Measurements from ENCODE around the gene POPDC3. TPM values are rescaled to one million over a fixed set of nuclear protein-coding genes. Genes with fewer than 3 reads are reported as not detected.
"Not testable (repeated sequence)": the region's sequence is repeated elsewhere in the genome, so short reads cannot be mapped to it uniquely, and the experiment has no call there.

Gene POPDC3
- total RNA-seq, result 70.0 TPM

GRCh38 chr6:105179244-105180065 is at the start of gene POPDC3:
TSS of gene POPDC3 (minus strand) at chr6:105180014. CDS start at chr6:105161909, 18,105 bp downstream.
- peak; percentile 75 for DNase-seq

GRCh38 chr6:105227295-105227767 is 47.5 kb upstream of the POPDC3 start:
- no peak for DNase-seq

- no peak for DNase-seq
Measured at GRCh38 chr6:105226598-105227294, 46.9 kb upstream of the POPDC3 start.

- no peak for DNase-seq
Measured at GRCh38 chr6:105223242-105223641, 43.4 kb upstream of the POPDC3 start.

- DNase-seq, result not testable (repeated sequence)
Measured at GRCh38 chr6:105221219-105221618, 41.4 kb upstream of the POPDC3 start.

- DNase-seq, result peak; percentile 66
Measured at GRCh38 chr6:105220186-105220585, 40.4 kb upstream of the POPDC3 start.

- DNase-seq, result not testable (repeated sequence)
Measured at GRCh38 chr6:105219218-105219617, 39.4 kb upstream of the POPDC3 start.

GRCh38 chr6:105215506-105215905 is 35.7 kb upstream of the POPDC3 start:
- no peak for DNase-seq

- no peak for DNase-seq
Measured at GRCh38 chr6:105214668-105215067, 34.9 kb upstream of the POPDC3 start.

GRCh38 chr6:105213272-105213671 is 33.5 kb upstream of the POPDC3 start:
- DNase-seq, result no peak

GRCh38 chr6:105212587-105212986 is 32.8 kb upstream of the POPDC3 start:
- no peak for DNase-seq

- DNase-seq, result no peak
Measured at GRCh38 chr6:105211831-105212230, 32.0 kb upstream of the POPDC3 start.

- DNase-seq, result no peak
Measured at GRCh38 chr6:105210932-105211531, 31.2 kb upstream of the POPDC3 start.

- no peak for DNase-seq
Measured at GRCh38 chr6:105209950-105210706, 30.3 kb upstream of the POPDC3 start.

- no peak for DNase-seq
Measured at GRCh38 chr6:105207524-105208269, 27.9 kb upstream of the POPDC3 start.

- DNase-seq, result no peak
Measured at GRCh38 chr6:105204768-105205167, 25.0 kb upstream of the POPDC3 start.

GRCh38 chr6:105204331-105204730 is 24.5 kb upstream of the POPDC3 start:
- DNase-seq, result no peak

GRCh38 chr6:105202486-105202885 is 22.7 kb upstream of the POPDC3 start:
- DNase-seq, result no peak

GRCh38 chr6:105200133-105200730 is 20.4 kb upstream of the POPDC3 start:
- DNase-seq, result no peak

GRCh38 chr6:105199711-105200110 is 19.9 kb upstream of the POPDC3 start:
- peak; percentile 45 for DNase-seq

GRCh38 chr6:105196076-105196475 is 16.3 kb upstream of the POPDC3 start:
- DNase-seq, result no peak

All from tongue (tissue), 2 donors.